ENCODE results near the gene MYMX. TPM values are rescaled to one million over a fixed set of nuclear protein-coding genes. Genes with fewer than 3 reads are reported as not detected.

Gene MYMX
- polyA plus RNA-seq, 3 donors, result not detected

GRCh38 chr6:44203955-44204354 is 12.8 kb upstream of the MYMX start:
- no peaks in the 10 kb centered on the region for H3K9me3 ChIP-seq (replicated peaks in 1 of 2; ENCODE audit: control insufficient read depth in 1 of 2, insufficient read depth in 1 of 2, low read length in 2 of 2)
- Mint-ChIP-seq H3K4me1 (no peaks in the 10 kb centered on the region), H3K4me3 (no peak overlapping the region), H3K36me3 (no peaks in the 10 kb centered on the region), H3K9me3 (no peaks in the 10 kb centered on the region), H3K27me3 (ENCODE audit: low read depth in 3 of 3) (peaks cover 0 to 2% (median 1%) of the 10 kb centered on the region in 3 donors), H3K27ac (no peak overlapping the region)
- TF ChIP-seq CTCF (IDR thresholded peaks at IDR 0.05), result no peak
- no peak overlapping the region for H3K4me2 ChIP-seq (replicated peaks; ENCODE audit: extremely low read depth, low read length, poor library complexity, severe bottlenecking)
- WGBS (ENCODE audit: insufficient coverage), result 79% methylated on average over 5 of the region's 6 CpGs
- intact Hi-C loops (cut with micrococcal nuclease), result no loop called here
- no peaks in the 10 kb centered on the region for H3K4me1 ChIP-seq (ENCODE audit: control insufficient read depth in 1 of 2, insufficient read depth in 2 of 2, low read length in 2 of 2)
- H3K4me3 ChIP-seq (replicated peaks in 1 of 3; ENCODE audit: low read depth in 2 of 3, low read length in 3 of 3), result no peak overlapping the region
- no peak overlapping the region for H3K27ac ChIP-seq (ENCODE audit: low read depth in 1 of 2, low read length in 2 of 2)
- no peaks in the 10 kb centered on the region for H3K27me3 ChIP-seq (ENCODE audit: control insufficient read depth in 2 of 2, insufficient read depth in 2 of 2, low read length in 2 of 2)
- no peaks in the 10 kb centered on the region for H3K36me3 ChIP-seq (replicated peaks in 1 of 2; ENCODE audit: control insufficient read depth in 1 of 2, insufficient read depth in 2 of 2, low read length in 2 of 2)
- H2AFZ ChIP-seq (ENCODE audit: insufficient read depth, low read depth, low read length, poor library complexity, severe bottlenecking), result no peak overlapping the region
- no peaks in the 10 kb centered on the region for H4K20me1 ChIP-seq (ENCODE audit: insufficient read depth, low read length)
- no peaks in the 10 kb centered on the region for H3K79me2 ChIP-seq (ENCODE audit: insufficient read depth, low read length)
- no peak for DNase-seq
- no peak overlapping the region for H3K9ac ChIP-seq (ENCODE audit: insufficient read depth, low read length, poor library complexity, severe bottlenecking)

- H3K4me3 ChIP-seq (replicated peaks in 1 of 3; ENCODE audit: low read depth in 2 of 3, low read length in 3 of 3), result no peak overlapping the region
- H3K27me3 ChIP-seq (ENCODE audit: control insufficient read depth in 2 of 2, insufficient read depth in 2 of 2, low read length in 2 of 2), result no peaks in the 10 kb centered on the region
- H4K20me1 ChIP-seq (ENCODE audit: insufficient read depth, low read length), result no peaks in the 10 kb centered on the region
- WGBS (ENCODE audit: insufficient coverage), result 100% methylated on average over 1 of the region's 6 CpGs
- Mint-ChIP-seq H3K4me1 (peaks cover 15% of the 10 kb centered on the region), H3K9me3 (no peaks in the 10 kb centered on the region), H3K36me3 (no peaks in the 10 kb centered on the region), H3K27ac (no peak overlapping the region), H3K4me3 (no peak overlapping the region), H3K27me3 (ENCODE audit: low read depth in 3 of 3) (peaks cover 0 to 2% (median 1%) of the 10 kb centered on the region in 3 donors)
- intact Hi-C loops (cut with micrococcal nuclease), result no loop called here
- TF ChIP-seq CTCF (IDR thresholded peaks at IDR 0.05), result no peak
- H3K9me3 ChIP-seq (replicated peaks in 1 of 2; ENCODE audit: control insufficient read depth in 1 of 2, insufficient read depth in 1 of 2, low read length in 2 of 2), result no peaks in the 10 kb centered on the region
- H3K4me2 ChIP-seq (replicated peaks; ENCODE audit: extremely low read depth, low read length, poor library complexity, severe bottlenecking), result no peak overlapping the region
- no peak overlapping the region for H3K27ac ChIP-seq (ENCODE audit: low read depth in 1 of 2, low read length in 2 of 2)
- no peak for DNase-seq
- H3K36me3 ChIP-seq (replicated peaks in 1 of 2; ENCODE audit: control insufficient read depth in 1 of 2, insufficient read depth in 2 of 2, low read length in 2 of 2), result no peaks in the 10 kb centered on the region
- peaks cover 14 to 19% of the 10 kb centered on the region in 2 donors for H3K4me1 ChIP-seq (ENCODE audit: control insufficient read depth in 1 of 2, insufficient read depth in 2 of 2, low read length in 2 of 2)
- H3K9ac ChIP-seq (ENCODE audit: insufficient read depth, low read length, poor library complexity, severe bottlenecking), result no peak overlapping the region
- H3K79me2 ChIP-seq (ENCODE audit: insufficient read depth, low read length), result no peaks in the 10 kb centered on the region
- no peak overlapping the region for H2AFZ ChIP-seq (ENCODE audit: insufficient read depth, low read depth, low read length, poor library complexity, severe bottlenecking)
Observed at GRCh38 chr6:44207966-44208365, 8.8 kb upstream of the MYMX start.
